Tibial nerve (tissue), 4 donors: ENCODE data around the gene MYOM3. TPM values are rescaled to one million over a fixed set of nuclear protein-coding genes. Genes with fewer than 3 reads are reported as not detected.

Experiments used
- DNase-seq, 2 donors: peaks; one replicate each; pipeline ENCODE4 v3.0.0-alpha.2; 2019; ENCODE audit warnings: low spot score in 2 of 2
- H3K27ac ChIP-seq, 4 donors: fragments of 200-600 bp; sonication (generic) in 3 of 4; one replicate each; pipeline ENCODE4 v1.5.1; 2017 to 2019; ENCODE audit warnings: mild to moderate bottlenecking in 1 of 4
- H3K27me3 ChIP-seq, 2 donors: fragments of 200-600 bp; sonication (generic) in 1 of 2; one replicate each; pipeline versions ENCODE4 v1.5.1 to v1.6.0; 2017 to 2019
- H3K36me3 ChIP-seq, 3 donors: fragments of 200-600 bp; sonication (generic); one replicate each; pipeline ENCODE4 v1.5.1; 2018 to 2019
- H3K4me1 ChIP-seq, 4 donors: fragments of 200-600 bp; sonication (generic) in 3 of 4; one replicate each; pipeline ENCODE4 v1.5.1; 2017 to 2019
- H3K4me3 ChIP-seq, 4 donors: fragments of 200-600 bp; sonication (generic) in 3 of 4; one replicate each; pipeline ENCODE4 v1.5.1; 2017 to 2019; ENCODE audit warnings: mild to moderate bottlenecking in 1 of 4, moderate library complexity in 1 of 4
- H3K9me3 ChIP-seq, 4 donors: fragments of 200-600 bp; sonication (generic) in 3 of 4; one replicate each; pipeline ENCODE4 v1.5.1; 2017 to 2019
- EP300 ChIP-seq, 2 donors: sonication (generic); formaldehyde crosslinking; IDR thresholded peaks; one replicate each; pipeline ENCODE4 v1.6.1; 2017; ENCODE audit warnings: antibody characterized with exemption in 2 of 2, mild to moderate bottlenecking in 1 of 2
- POLR2A ChIP-seq, 2 donors: fragments of 450-650 bp; IDR thresholded peaks; one replicate each; pipeline ENCODE4 v1.6.1; 2017; ENCODE audit warnings: antibody characterized with exemption in 2 of 2, mild to moderate bottlenecking in 2 of 2, moderate library complexity in 2 of 2
- WGBS, 2 donors: methylation state at CpG; one replicate each; pipeline ENCODE4 v1.1.5; 2018; 5-methylcytosine and 5-hydroxymethylcytosine counted together
- total RNA-seq, 4 donors: library from RNA; depleted of rRNA; stranded (reverse); fragments of >200 nt; gene quantifications; one replicate each; pipeline ENCODE4 v1.1.0, GENCODE V29; 2016
- TF ChIP-seq, protein P1 (sequence below), 5 experiments: fragments of 200-600 bp in 3 of 5; fragments of 450-650 bp in 2 of 5; sonication (generic) in 3 of 5; IDR thresholded peaks; one replicate each; pipeline ENCODE4 v1.5.1; 2016 to 2019; ENCODE audit warnings: antibody characterized with exemption in 5 of 5, mild to moderate bottlenecking in 3 of 5, moderate library complexity in 2 of 5

The MYOM3 gene
- total RNA-seq, 4 donors from 2014 or later = 0.20 to 0.60 (median 0.22) TPM; not detected in 1

GRCh38 chr1:24094554-24094953, 17.4 kb downstream of the MYOM3 start:
- WGBS, 2 donors = 72 to 79% methylated on average over 5 of the region's 5 CpGs
- Histone ChIP-seq H3K9me3 (no peaks in the 10 kb centered on the region), H3K36me3 (no peaks in the 10 kb centered on the region), H3K27ac (no peak overlapping the region), H3K4me1 (no peaks in the 10 kb centered on the region), H3K4me3 (no peak overlapping the region), H3K27me3 (no peaks in the 10 kb centered on the region)
- TF ChIP-seq POLR2A (IDR thresholded peaks at IDR 0.05) = no peak
- TF ChIP-seq EP300 (IDR thresholded peaks at IDR 0.05) = no peak
- TF ChIP-seq, protein P1, sequence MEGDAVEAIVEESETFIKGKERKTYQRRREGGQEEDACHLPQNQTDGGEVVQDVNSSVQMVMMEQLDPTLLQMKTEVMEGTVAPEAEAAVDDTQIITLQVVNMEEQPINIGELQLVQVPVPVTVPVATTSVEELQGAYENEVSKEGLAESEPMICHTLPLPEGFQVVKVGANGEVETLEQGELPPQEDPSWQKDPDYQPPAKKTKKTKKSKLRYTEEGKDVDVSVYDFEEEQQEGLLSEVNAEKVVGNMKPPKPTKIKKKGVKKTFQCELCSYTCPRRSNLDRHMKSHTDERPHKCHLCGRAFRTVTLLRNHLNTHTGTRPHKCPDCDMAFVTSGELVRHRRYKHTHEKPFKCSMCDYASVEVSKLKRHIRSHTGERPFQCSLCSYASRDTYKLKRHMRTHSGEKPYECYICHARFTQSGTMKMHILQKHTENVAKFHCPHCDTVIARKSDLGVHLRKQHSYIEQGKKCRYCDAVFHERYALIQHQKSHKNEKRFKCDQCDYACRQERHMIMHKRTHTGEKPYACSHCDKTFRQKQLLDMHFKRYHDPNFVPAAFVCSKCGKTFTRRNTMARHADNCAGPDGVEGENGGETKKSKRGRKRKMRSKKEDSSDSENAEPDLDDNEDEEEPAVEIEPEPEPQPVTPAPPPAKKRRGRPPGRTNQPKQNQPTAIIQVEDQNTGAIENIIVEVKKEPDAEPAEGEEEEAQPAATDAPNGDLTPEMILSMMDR (IDR thresholded peaks at IDR 0.05) = no peak
- no peak for DNase-seq

DNA sequence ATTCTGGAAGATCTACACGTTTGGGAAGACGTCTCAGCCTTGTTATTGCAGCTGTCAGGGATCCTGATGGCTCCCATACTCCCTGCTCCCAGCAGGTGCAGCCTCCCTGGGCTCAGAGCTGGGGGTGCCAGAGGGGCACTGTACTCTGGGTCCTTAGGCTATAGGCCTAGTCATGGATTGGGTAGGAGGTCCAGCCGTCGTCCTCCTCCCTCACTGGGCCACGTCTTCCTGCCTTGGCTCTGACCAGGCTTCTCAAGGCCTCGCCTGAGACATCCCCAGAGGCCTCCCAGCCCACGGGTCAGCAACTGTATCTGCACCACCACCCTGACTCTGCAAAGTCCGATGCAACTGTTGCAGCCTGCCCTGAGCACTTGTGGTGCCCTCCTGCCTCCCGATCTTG, 18.2 kb downstream of the MYOM3 start:
- 60 to 82% methylated on average over 7 to 9 of the region's 9 CpGs for WGBS, 2 donors
- Histone ChIP-seq H3K36me3 (no peaks in the 10 kb centered on the region), H3K9me3 (no peaks in the 10 kb centered on the region), H3K4me1 (no peaks in the 10 kb centered on the region), H3K27me3 (no peaks in the 10 kb centered on the region), H3K4me3 (no peak overlapping the region), H3K27ac (no peak overlapping the region)
- TF ChIP-seq POLR2A (IDR thresholded peaks at IDR 0.05) = no peak
- TF ChIP-seq EP300 (IDR thresholded peaks at IDR 0.05) = no peak
- DNase-seq = no peak

DNA sequence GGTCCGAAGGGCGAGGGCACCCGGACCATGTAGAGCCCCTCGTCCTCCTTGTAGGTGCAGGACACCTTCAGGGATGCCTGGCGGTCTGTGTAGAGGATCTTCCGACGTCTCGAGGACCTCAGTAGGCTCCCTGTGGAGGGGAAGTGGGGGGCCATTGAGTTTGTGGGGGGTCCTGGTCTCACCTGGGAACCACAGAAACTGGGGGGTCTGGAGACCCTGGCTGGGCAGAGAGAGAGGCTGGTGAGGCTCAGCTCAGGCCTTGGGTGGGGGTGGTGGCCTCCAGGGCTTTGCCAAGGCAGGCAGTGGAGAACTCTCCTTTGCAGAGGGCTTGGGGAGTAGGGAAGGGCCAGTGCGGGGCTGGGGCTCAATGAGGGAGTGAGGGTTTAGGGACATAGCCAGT, 19.0 kb downstream of the MYOM3 start:
- Histone ChIP-seq H3K27ac (no peak overlapping the region), H3K36me3 (no peaks in the 10 kb centered on the region), H3K9me3 (no peaks in the 10 kb centered on the region), H3K4me3 (no peak overlapping the region), H3K4me1 (no peaks in the 10 kb centered on the region), H3K27me3 (no peaks in the 10 kb centered on the region)
- TF ChIP-seq, protein P1 (IDR thresholded peaks at IDR 0.05) = no peak
- TF ChIP-seq EP300 (IDR thresholded peaks at IDR 0.05) (no peak), POLR2A (IDR thresholded peaks at IDR 0.05) (no peak)
- 91% methylated on average over 9 of the region's 9 CpGs for WGBS, 2 donors
- no peak for DNase-seq

DNA sequence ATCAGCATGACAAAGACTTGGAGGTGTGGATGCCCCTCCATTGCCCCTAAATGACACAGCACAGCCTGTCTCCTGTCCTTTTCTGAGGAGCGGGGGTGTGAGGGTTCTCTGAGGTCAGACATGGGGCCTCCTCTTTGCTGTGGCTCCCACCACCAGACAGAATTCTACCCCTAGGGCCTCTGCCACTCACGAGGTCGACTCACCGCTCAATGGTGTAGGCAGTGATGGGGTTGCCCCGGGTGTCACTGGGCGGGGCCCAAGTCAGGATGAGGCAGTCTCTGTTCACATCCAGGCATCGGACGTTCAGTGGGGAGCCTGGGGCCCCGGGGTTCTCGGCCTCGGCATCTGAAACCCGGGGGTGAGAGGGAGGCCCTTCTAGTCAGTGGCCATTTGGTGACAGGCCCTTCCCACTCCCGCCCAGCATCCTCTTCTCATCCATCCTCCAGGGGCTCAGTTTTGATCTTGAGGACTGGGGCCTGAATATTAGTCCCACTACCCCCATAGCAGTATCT, 19.9 kb downstream of the MYOM3 start:
- DNase-seq = no peak
- no peak for TF ChIP-seq POLR2A (IDR thresholded peaks at IDR 0.05)
- TF ChIP-seq EP300 (IDR thresholded peaks at IDR 0.05) = no peak
- TF ChIP-seq, protein P1 (IDR thresholded peaks at IDR 0.05) = no peak
- Histone ChIP-seq H3K9me3 (no peaks in the 10 kb centered on the region), H3K27ac (no peak overlapping the region), H3K36me3 (no peaks in the 10 kb centered on the region), H3K4me3 (no peak overlapping the region), H3K4me1 (no peaks in the 10 kb centered on the region), H3K27me3 (no peaks in the 10 kb centered on the region)
- WGBS, 2 donors = 63 to 72% methylated on average over 6 to 12 of the region's 13 CpGs

DNA sequence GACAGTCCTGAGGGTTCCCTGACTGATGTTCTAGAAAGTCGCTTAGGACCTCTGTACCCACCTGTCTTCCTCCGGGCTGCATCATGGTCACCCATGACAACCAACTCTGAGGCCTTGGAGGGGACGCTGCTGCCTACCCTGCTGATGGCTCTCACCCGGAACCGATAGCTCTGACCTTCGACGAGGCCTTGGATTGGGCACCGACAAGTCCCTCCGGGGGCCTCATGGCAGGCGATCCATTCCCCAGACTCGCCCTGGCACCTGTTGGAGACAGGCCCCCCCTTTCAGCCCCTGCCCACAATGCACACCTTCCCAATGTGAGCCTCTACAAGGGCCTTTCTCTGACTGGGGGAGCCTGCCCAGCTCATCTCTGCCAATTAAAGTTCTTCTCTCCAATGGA, 21.2 kb downstream of the MYOM3 start:
- Histone ChIP-seq H3K4me3 (no peak overlapping the region), H3K9me3 (no peaks in the 10 kb centered on the region), H3K36me3 (no peaks in the 10 kb centered on the region), H3K27ac (no peak overlapping the region), H3K4me1 (no peaks in the 10 kb centered on the region), H3K27me3 (no peaks in the 10 kb centered on the region)
- TF ChIP-seq EP300 (IDR thresholded peaks at IDR 0.05) (no peak), POLR2A (IDR thresholded peaks at IDR 0.05) (no peak)
- TF ChIP-seq, protein P1 (IDR thresholded peaks at IDR 0.05) = no peak
- 93 to 94% methylated on average over 10 of the region's 11 CpGs for WGBS, 2 donors
- no peak for DNase-seq
